ENCODE results near the gene MSI2.

Gene MSI2

GRCh38 chr17:57327176-57327970, 71.0 kb downstream of the MSI2 start:
- Histone ChIP-seq H2AFZ (ENCODE audit: low read length) (no peak overlapping the region), H3K9me2 (ENCODE audit: low read depth, low read length) (no peaks in the 10 kb centered on the region), H3K4me2 (ENCODE audit: low read length) (no peak overlapping the region), H3K4me3 (ENCODE audit: low read depth, low read length, poor library complexity, severe bottlenecking) (no peak overlapping the region), H3F3A (ENCODE audit: insufficient read depth, low read length) (no peaks in the 10 kb centered on the region), H3K27me3 (ENCODE audit: insufficient read depth, low read length) (no peaks in the 10 kb centered on the region), H4K20me1 (ENCODE audit: insufficient read depth, low read length) (no peaks in the 10 kb centered on the region), H3K27ac (ENCODE audit: low read depth, low read length, poor library complexity, severe bottlenecking) (no peak overlapping the region), H3K9me3 (ENCODE audit: low read length) (no peaks in the 10 kb centered on the region), H3K9ac (ENCODE audit: low read length) (no peak overlapping the region), H3K36me3 (ENCODE audit: insufficient read depth, low read length) (peaks cover 86% of the 10 kb centered on the region), H3K79me2 (ENCODE audit: insufficient read depth, low read length) (peaks cover 58% of the 10 kb centered on the region), H3K4me1 (ENCODE audit: insufficient read depth, low read length, severe bottlenecking) (peaks cover 13% of the 10 kb centered on the region)
- no peak for TF ChIP-seq CTCF (IDR thresholded peaks at IDR 0.05; ENCODE audit: low read length)
- TF ChIP-seq EZH2 (IDR thresholded peaks at IDR 0.05; ENCODE audit: borderline replicate concordance, low read length): no peak

GRCh38 chr17:57328109-57328882, 72.0 kb downstream of the MSI2 start:
- Histone ChIP-seq H3K79me2 (ENCODE audit: insufficient read depth, low read length) (peaks cover 63% of the 10 kb centered on the region), H3K4me1 (ENCODE audit: insufficient read depth, low read length, severe bottlenecking) (peaks cover 13% of the 10 kb centered on the region), H4K20me1 (ENCODE audit: insufficient read depth, low read length) (no peaks in the 10 kb centered on the region), H3K36me3 (ENCODE audit: insufficient read depth, low read length) (peaks cover 83% of the 10 kb centered on the region), H3K27me3 (ENCODE audit: insufficient read depth, low read length) (no peaks in the 10 kb centered on the region), H3K9me2 (ENCODE audit: low read depth, low read length) (no peaks in the 10 kb centered on the region), H3K9ac (ENCODE audit: low read length) (no peak overlapping the region), H3F3A (ENCODE audit: insufficient read depth, low read length) (no peaks in the 10 kb centered on the region), H3K4me3 (ENCODE audit: low read depth, low read length, poor library complexity, severe bottlenecking) (no peak overlapping the region), H3K9me3 (ENCODE audit: low read length) (no peaks in the 10 kb centered on the region), H3K4me2 (ENCODE audit: low read length) (no peak overlapping the region), H3K27ac (ENCODE audit: low read depth, low read length, poor library complexity, severe bottlenecking) (no peak overlapping the region), H2AFZ (ENCODE audit: low read length) (no peak overlapping the region)
- TF ChIP-seq EZH2 (IDR thresholded peaks at IDR 0.05; ENCODE audit: borderline replicate concordance, low read length) (no peak), CTCF (IDR thresholded peaks at IDR 0.05; ENCODE audit: low read length) (no peak)

- Histone ChIP-seq H3K4me2 (ENCODE audit: low read length) (no peak overlapping the region), H3K9me3 (ENCODE audit: low read length) (no peaks in the 10 kb centered on the region), H3K4me3 (ENCODE audit: low read depth, low read length, poor library complexity, severe bottlenecking) (no peak overlapping the region), H3K4me1 (ENCODE audit: insufficient read depth, low read length, severe bottlenecking) (peaks cover 13% of the 10 kb centered on the region), H3K27me3 (ENCODE audit: insufficient read depth, low read length) (no peaks in the 10 kb centered on the region), H3K27ac (ENCODE audit: low read depth, low read length, poor library complexity, severe bottlenecking) (peak overlapping the region; percentile 5), H3K9ac (ENCODE audit: low read length) (no peak overlapping the region), H3K36me3 (ENCODE audit: insufficient read depth, low read length) (peaks cover 70% of the 10 kb centered on the region), H3K79me2 (ENCODE audit: insufficient read depth, low read length) (peaks cover 64% of the 10 kb centered on the region), H3F3A (ENCODE audit: insufficient read depth, low read length) (no peaks in the 10 kb centered on the region), H2AFZ (ENCODE audit: low read length) (no peak overlapping the region), H4K20me1 (ENCODE audit: insufficient read depth, low read length) (no peaks in the 10 kb centered on the region), H3K9me2 (ENCODE audit: low read depth, low read length) (no peaks in the 10 kb centered on the region)
- TF ChIP-seq CTCF (IDR thresholded peaks at IDR 0.05; ENCODE audit: low read length): no peak
Observed at GRCh38 chr17:57329380-57330214, 73.3 kb downstream of the MSI2 start.
